IPS-20b (cell line): ENCODE results near the gene APOBEC3H.

Source experiments
- H3K27ac ChIP-seq: one replicate; pipeline ENCODE4 v1.5.1; 2013; ENCODE audit warnings: low read length
- H3K27me3 ChIP-seq: 2 replicates; pipeline ENCODE4 v1.6.1; 2013; ENCODE audit warnings: mild to moderate bottlenecking, low read length, inconsistent platforms; ENCODE audit not compliant: insufficient read depth
- H3K36me3 ChIP-seq: 2 replicates; pipeline ENCODE4 v1.6.1; 2013; ENCODE audit warnings: low read depth, mild to moderate bottlenecking, inconsistent platforms, low read length, moderate library complexity; ENCODE audit not compliant: insufficient read depth
- H3K4me1 ChIP-seq: 2 replicates; pipeline ENCODE4 v1.6.1; 2013; ENCODE audit warnings: mild to moderate bottlenecking, control low read depth, inconsistent platforms, low read length, moderate library complexity; ENCODE audit not compliant: insufficient read depth
- H3K4me3 ChIP-seq: 2 replicates; pipeline ENCODE4 v1.5.1; 2013; ENCODE audit warnings: mild to moderate bottlenecking, low read length, inconsistent platforms
- H3K9ac ChIP-seq: 2 replicates; pipeline ENCODE4 v1.6.1; 2013; ENCODE audit warnings: low read depth, mild to moderate bottlenecking, inconsistent platforms, low read length, moderate library complexity
- H3K9me3 ChIP-seq: 2 replicates; pipeline ENCODE4 v1.6.1; 2013; ENCODE audit warnings: mild to moderate bottlenecking, low read depth, low read length, inconsistent platforms; ENCODE audit not compliant: insufficient read depth

The APOBEC3H gene

DNA sequence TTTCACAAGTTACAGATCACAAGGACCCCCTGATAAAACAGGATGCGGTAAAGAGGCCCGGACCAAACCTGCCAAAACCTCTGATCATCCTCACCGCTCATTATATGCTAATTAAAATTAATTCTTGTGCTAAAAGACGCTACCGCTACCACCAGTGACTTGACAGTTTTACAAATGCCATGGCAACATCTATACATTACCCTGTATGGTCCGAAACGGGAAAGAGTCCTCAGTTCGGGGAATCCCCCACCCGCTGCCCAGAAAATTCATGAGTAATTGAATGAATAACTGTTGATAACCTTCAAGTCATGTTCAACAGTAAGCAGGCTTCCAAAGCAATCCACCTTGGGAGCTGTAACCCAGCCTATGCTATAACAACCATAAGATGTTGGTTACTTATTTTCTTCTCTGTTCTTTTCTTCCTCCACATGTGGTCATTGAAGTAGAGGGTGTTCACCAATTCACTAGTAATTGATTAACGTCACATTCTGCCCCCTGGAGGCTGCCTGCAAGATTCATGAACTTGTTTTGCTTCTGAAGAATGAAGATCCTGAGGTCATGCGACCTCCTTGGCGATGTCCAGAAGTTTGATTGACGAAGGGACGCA lies 20.6 kb downstream of the APOBEC3H start:
- H3K4me3 ChIP-seq: no peak overlapping the region
- H3K27ac ChIP-seq: no peak overlapping the region

DNA sequence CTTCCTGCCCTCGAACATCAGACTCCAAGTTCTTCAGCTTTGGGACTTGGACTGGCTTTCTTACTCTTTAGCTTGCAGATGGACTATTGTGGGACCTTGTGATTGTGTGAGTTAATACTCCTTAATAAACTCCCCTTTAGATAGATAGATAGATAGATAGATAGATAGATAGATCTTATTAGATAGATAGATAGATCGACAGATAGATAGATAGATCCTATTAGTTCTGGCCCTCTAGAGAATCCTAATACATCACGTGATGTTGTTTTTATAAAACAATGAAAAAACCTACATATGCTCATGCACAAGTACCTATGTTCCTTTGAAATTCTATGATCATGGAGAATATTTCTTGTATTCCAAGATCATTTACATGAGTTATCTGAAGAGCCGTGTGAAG lies 23.9 kb downstream of the APOBEC3H start:
- H3K9ac ChIP-seq: no peak overlapping the region
- H3K4me1 ChIP-seq: peaks cover 4% of the 10 kb centered on the region; the same call in 1 of the 2 replicates
- H3K9me3 ChIP-seq: no peaks in the 10 kb centered on the region
- H3K4me3 ChIP-seq: no peak overlapping the region
- no peaks in the 10 kb centered on the region for H3K36me3 ChIP-seq
- H3K27me3 ChIP-seq: peaks cover 11% of the 10 kb centered on the region; the same call in 1 of the 2 replicates
- H3K27ac ChIP-seq: no peak overlapping the region

More for the DNA sequence above, 20.6 kb downstream of the APOBEC3H start:
- no peaks in the 10 kb centered on the region for H3K36me3 ChIP-seq
- peaks cover 19% of the 10 kb centered on the region; the same call in 1 of the 2 replicates for H3K4me1 ChIP-seq
- peaks cover 22% of the 10 kb centered on the region; the same call in 1 of the 2 replicates for H3K27me3 ChIP-seq
- no peaks in the 10 kb centered on the region for H3K9me3 ChIP-seq
- H3K9ac ChIP-seq: no peak overlapping the region

- Histone ChIP-seq H3K4me3 (no peak overlapping the region), H3K27ac (no peak overlapping the region), H3K9me3 (no peaks in the 10 kb centered on the region), H3K4me1 (no peaks in the 10 kb centered on the region), H3K36me3 (no peaks in the 10 kb centered on the region), H3K27me3 (0 out of 2 replicates have a peak, but pooled peaks cover 4% of the 10 kb centered on the region), H3K9ac (no peak overlapping the region)
Observed at GRCh38 chr22:39122772-39123470, 25.9 kb downstream of the APOBEC3H start.

GRCh38 chr22:39123751-39124581 lies 26.9 kb downstream of the APOBEC3H start:
- Histone ChIP-seq H3K4me1 (no peaks in the 10 kb centered on the region), H3K9ac (no peak overlapping the region; the same call in 1 of the 2 replicates), H3K9me3 (no peaks in the 10 kb centered on the region), H3K27me3 (0 out of 2 replicates have a peak, but pooled peaks cover 4% of the 10 kb centered on the region), H3K27ac (no peak overlapping the region), H3K36me3 (no peaks in the 10 kb centered on the region), H3K4me3 (peak overlapping the region; percentile 26; the same call in 1 of the 2 replicates)

DNA sequence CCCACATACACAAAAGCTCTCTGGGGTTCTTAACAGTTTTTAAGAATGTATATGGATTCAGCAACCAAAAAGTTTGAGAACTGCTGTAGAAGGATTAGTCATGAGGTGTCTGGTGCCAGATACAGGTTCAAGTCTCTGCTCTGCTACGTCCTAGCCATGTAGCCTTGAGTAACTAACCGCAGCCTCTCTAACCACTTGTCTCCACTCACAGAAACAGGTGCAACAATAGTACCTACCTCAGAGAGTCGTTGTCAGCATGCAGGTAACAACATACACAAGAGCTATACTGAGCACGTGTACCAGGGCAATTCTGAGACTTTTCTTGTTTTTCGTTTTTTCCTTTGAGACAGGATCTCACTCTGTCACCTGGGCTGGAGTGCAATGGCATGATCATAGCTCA lies 28.6 kb downstream of the APOBEC3H start:
- Histone ChIP-seq H3K27ac (no peak overlapping the region), H3K4me1 (peaks cover 4% of the 10 kb centered on the region; the same call in 1 of the 2 replicates), H3K9me3 (no peaks in the 10 kb centered on the region), H3K9ac (no peak overlapping the region), H3K36me3 (no peaks in the 10 kb centered on the region), H3K4me3 (no peak overlapping the region), H3K27me3 (0 out of 2 replicates have a peak, but pooled peaks cover 4% of the 10 kb centered on the region)

DNA sequence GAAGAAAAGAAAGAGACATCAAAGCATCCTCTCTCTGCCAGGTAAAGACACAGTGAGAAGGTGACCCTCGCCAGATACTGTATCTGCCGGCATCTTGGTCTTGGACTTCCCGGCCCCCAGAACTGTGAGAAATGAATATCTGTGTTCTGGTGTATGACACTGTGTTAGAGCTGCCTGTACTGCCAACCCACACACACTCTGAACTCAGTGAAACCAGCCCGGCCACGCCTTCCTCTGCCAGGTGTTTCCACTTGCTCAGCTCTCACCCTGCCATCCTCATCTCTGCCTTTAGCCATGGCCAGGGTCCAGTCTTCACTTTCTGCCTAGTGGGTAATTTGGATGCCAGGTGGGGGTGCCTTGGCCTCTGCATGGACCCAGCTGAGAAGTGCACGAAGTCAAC lies 31.5 kb downstream of the APOBEC3H start:
- H3K4me3 ChIP-seq: no peak overlapping the region
- no peaks in the 10 kb centered on the region for H3K36me3 ChIP-seq
- H3K27me3 ChIP-seq: 0 out of 2 replicates have a peak, but pooled peaks cover 4% of the 10 kb centered on the region
- no peaks in the 10 kb centered on the region for H3K9me3 ChIP-seq
- H3K4me1 ChIP-seq: peaks cover 12% of the 10 kb centered on the region; the same call in 1 of the 2 replicates
- H3K27ac ChIP-seq: no peak overlapping the region
- H3K9ac ChIP-seq: no peak overlapping the region

- Histone ChIP-seq H3K4me1 (peaks cover 12% of the 10 kb centered on the region; the same call in 1 of the 2 replicates), H3K9ac (no peak overlapping the region), H3K9me3 (no peaks in the 10 kb centered on the region), H3K4me3 (no peak overlapping the region), H3K27ac (no peak overlapping the region), H3K27me3 (0 out of 2 replicates have a peak, but pooled peaks cover 4% of the 10 kb centered on the region), H3K36me3 (no peaks in the 10 kb centered on the region)
Observed at GRCh38 chr22:39129081-39129480, 32.0 kb downstream of the APOBEC3H start.

GRCh38 chr22:39129746-39130145 lies 32.7 kb downstream of the APOBEC3H start:
- no peaks in the 10 kb centered on the region for H3K9me3 ChIP-seq
- H3K27ac ChIP-seq: no peak overlapping the region
- H3K36me3 ChIP-seq: no peaks in the 10 kb centered on the region
- H3K9ac ChIP-seq: no peak overlapping the region
- peaks cover 12% of the 10 kb centered on the region; the same call in 1 of the 2 replicates for H3K4me1 ChIP-seq
- no peak overlapping the region for H3K4me3 ChIP-seq
- H3K27me3 ChIP-seq: no peaks in the 10 kb centered on the region

- Histone ChIP-seq H3K4me1 (peaks cover 12% of the 10 kb centered on the region; the same call in 1 of the 2 replicates), H3K9me3 (no peaks in the 10 kb centered on the region), H3K9ac (no peak overlapping the region), H3K4me3 (no peak overlapping the region), H3K27ac (no peak overlapping the region), H3K27me3 (no peaks in the 10 kb centered on the region), H3K36me3 (no peaks in the 10 kb centered on the region)
Observed at GRCh38 chr22:39130152-39130704, 33.2 kb downstream of the APOBEC3H start.

- H3K27ac ChIP-seq: no peak overlapping the region
- no peak overlapping the region for H3K4me3 ChIP-seq
- no peaks in the 10 kb centered on the region for H3K36me3 ChIP-seq
- H3K9ac ChIP-seq: peak overlapping the region; percentile 8; the same call in 1 of the 2 replicates
- H3K27me3 ChIP-seq: no peaks in the 10 kb centered on the region
- H3K9me3 ChIP-seq: no peaks in the 10 kb centered on the region
- H3K4me1 ChIP-seq: peaks cover 12% of the 10 kb centered on the region; the same call in 1 of the 2 replicates
Observed at GRCh38 chr22:39130892-39131855, 34.1 kb downstream of the APOBEC3H start.
